ENCODE measurements around the gene CDH1.

Gene CDH1

GRCh38 chr16:68759062-68759461, 22.0 kb downstream of the CDH1 start:
- DNase-seq: no peak

DNA sequence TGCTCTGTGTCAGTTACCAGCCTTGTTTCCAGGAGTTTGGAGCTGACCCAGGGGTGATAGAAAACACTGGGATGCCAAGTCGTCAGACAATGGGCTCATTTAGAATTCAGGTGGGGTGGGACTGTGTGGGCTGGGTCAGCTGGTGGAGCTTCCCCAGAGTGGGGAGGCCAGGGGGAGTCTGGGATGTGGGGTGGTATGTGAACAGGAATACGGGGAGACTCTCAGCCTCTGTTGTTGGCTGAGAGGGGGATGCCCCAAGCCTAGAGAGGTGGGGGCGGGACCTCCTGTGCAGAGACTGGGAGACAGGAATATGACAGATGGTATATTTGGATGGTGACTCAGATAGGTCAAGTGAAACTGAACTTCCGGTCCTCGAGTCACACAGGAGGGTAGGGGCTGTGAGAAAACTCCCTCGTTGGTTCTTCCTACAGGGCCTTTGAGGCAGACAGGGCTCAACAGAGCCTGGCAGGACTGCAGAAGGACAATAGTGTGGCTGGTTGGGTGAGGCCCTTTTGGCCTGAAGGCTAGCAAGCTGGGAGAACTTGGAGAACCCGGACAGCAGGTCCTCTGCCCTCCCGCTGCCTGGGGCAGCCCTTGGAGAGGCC, 23.7 kb downstream of the CDH1 start:
- peak in 48 of 56 donors; percentile 11 to 79 (median 52) for DNase-seq

GRCh38 chr16:68762996-68763756, 26.1 kb downstream of the CDH1 start:
- DNase-seq: peak in 9 of 56 donors; percentile 9 to 42 (median 15)

DNA sequence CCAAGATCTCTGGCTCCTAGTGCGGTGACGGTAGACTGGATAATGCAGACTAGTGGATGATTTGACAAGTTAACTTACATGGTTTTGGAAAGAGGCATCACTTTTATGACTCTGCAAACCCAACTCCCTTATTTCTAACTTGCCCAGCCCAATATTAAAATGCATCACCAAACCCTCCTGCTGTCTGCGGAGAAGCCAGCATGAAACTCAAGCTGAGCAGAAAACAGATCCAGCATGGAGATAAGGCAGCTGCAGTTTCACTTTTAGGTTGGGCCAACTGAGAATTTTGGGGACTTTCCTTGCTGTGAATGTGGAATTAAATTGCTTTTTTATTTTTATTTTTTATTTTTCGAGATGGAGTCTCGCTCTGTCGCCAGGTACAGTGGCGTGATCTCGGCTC, 27.8 kb downstream of the CDH1 start:
- no peak for DNase-seq

- DNase-seq: no peak
Measured at GRCh38 chr16:68767581-68767980, 30.5 kb downstream of the CDH1 start.

GRCh38 chr16:68768175-68768574, 31.1 kb downstream of the CDH1 start:
- DNase-seq: no peak

DNA sequence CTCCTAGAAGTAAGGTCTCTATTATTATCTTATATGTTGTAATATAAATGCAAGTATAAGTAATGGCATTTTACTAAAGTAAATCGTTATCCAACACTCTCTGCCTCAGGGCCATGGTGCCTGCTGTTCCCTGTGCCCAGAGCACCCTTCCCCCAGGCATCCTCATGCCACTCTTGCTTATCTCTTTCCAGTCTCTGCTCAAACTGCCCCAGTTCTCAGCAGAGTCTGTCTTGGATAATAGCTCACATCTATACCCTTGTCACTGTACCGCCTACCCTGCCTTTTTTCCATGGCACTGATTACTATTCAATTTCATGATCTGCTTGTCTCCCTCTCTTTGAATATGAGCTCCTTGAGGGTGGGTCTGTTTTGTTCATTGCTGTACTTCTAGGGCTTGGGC, 31.7 kb downstream of the CDH1 start:
- DNase-seq: no peak

GRCh38 chr16:68770671-68771070, 33.6 kb downstream of the CDH1 start:
- no peak for DNase-seq

DNA sequence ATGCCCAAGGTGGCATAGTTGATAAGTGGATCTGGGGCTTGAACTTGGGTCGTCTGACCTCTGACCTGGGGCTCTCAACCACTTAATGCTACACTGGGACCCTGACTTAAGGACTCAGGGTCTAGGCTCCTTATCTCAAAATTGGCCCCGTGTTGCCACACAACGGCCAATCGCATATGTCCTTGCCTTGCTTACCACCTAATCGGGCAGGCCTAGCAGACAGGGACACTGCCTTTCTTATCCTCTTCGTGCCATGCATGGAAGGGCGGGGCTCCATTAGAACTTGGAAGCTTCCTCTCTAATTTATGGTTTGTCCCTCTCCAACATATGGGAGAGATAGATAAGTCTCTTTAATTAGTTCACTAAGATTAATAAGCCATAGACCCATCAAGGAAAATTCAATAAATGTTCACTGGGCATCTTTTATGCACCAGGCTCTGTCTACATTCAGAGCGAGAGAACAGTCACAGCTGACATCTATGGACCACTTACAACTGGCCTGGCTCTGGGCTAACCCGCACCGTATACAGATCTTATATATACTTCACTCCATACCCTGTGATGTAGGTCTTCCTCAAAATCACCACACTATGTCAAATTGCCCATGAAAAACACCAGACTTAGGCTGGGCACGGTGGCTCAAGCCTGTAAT, 35.1 kb downstream of the CDH1 start:
- no peak for DNase-seq

GRCh38 chr16:68772871-68773270, 35.8 kb downstream of the CDH1 start:
- DNase-seq: no peak

DNA sequence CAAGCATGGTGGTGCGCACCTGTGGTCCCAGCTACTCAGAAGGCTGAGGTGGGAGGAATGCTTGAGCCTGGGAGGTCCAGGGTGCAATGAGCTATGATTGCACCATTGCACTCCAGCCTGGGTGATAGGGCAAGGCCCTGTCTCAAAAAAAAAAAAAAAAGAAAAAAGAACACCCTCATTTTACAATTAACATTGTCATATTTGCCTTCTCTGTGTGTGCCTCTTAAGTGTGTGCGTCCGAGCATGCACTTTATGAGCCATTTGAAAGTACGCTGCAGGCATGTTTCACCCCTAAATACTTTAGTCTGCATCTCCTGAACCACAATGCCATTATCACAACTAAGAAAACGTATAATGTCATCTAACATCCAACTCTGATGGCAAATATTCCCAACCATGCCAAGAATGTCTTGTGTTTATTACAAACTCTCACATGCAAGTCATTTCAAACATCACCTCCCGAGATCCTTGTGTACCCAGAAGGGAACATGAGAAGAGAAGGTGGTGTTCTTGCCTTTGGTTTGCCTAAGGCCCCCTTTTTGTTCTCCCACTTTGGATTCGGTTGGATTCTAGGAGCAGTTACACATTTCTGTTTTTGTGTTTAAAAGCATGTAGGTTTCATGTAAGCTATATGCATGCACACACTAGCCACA, 38.0 kb downstream of the CDH1 start:
- DNase-seq: no peak

- no peak for DNase-seq
Measured at GRCh38 chr16:68776821-68777485, 39.9 kb downstream of the CDH1 start.

DNA sequence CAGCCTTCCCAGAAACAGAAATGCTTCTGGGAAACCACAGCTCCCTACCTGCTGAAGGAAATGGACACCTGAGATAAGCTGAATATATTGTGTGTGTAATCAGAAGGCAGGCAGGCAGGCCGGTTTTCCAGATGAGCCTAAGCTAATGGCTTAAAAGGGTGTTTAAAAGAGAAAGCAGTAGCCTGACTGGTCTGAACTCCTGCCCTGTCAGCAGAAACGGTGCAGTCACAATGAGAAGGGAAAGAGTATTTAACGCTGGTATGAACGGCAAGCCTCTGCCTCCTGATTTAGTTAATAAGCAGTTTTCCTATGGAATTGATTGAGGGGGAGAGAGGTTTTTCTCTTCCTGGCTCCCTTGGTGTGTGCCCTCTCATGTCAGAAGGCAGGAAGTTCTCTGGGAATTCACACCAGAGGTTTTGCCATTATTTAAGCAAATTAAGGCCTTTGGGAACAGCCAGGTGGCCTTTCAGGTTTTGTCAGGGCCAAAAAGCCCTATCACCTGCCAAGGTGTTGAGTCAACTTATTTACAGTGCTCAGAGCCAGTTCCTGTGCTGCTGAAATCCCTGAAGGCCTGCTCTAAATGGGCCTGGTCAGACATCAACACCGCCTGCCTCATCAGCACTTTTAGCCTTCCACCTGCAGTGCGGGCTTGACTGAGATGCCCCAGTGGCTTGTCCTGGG, 41.6 kb downstream of the CDH1 start:
- DNase-seq: peak in 2 of 56 donors; percentile 14 to 18

GRCh38 chr16:68779891-68780290, 42.8 kb downstream of the CDH1 start:
- no peak for DNase-seq

DNA sequence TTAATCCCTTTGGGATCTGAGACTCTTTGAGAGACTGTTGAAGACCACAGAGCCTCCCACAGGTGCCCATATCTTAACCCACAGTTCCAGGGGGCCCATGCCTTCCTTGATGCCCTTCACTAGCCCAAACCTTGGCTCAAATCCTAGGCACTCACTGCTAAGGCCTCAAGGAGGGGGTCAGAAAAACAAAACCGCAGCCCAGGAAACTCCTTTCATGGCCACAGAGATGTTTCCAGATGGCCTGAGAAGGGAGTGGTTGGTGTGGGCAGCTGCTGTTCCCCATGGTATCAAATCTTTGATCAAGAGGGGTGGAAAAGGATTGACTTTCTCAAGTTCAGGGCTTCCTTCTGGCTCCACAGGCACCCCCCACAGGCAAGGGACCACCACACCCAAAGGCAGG, 44.7 kb downstream of the CDH1 start:
- no peak for DNase-seq

DNA sequence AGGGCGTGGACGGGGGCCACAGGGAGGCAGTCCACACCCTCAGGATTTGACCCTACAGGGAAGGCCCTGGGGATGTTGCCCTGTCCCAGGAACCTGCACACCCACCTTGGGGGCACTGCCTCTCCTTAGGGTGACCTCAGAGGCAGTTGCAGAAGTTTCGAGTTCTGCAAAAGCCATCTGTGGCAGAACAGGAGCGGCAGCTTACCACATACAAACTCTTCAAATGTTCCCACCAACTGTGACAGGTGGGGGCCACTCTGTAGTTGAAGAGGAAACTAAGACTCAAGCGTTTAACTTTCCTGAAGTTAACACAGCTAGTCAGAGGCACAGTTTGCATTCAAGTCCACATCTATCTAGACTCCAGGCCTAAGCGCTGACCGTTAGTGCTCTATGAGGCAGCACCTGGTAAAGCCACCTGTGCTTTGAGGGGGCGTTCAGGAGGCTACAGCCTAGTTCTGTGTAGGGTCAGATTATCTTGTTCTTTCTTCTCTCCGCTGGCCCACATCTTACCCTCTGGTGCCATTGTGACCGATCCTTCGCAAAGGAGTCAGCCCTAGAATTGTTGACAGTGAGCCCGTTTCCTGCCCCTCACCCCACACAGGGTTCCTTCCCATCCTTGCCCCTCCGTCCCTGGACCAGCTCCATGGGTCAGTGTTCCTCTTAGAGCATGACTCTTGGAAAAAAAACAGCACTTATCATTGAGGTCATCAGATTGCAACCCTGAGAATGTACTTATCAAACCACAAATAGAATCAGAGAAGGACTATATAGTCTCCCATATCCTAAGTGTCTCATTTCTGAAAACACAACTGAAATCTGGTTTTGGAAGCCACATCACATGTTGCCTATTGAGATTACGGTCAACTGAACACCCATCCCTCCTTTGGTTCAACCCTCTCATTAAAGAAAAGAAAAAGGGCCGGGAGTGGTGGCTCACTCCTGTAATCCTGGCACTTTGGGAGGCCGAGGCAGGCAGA, 45.4 kb downstream of the CDH1 start:
- no peak for DNase-seq

- peak in 26 of 56 donors; percentile 9 to 55 (median 30) for DNase-seq
Measured at GRCh38 chr16:68784226-68784625, 47.1 kb downstream of the CDH1 start.

GRCh38 chr16:68784721-68785120, 47.6 kb downstream of the CDH1 start:
- no peak for DNase-seq

GRCh38 chr16:68785715-68786114, 48.6 kb downstream of the CDH1 start:
- peak in 1 of 56 donors; percentile 18 for DNase-seq

All from nucleus accumbens (tissue), 56 donors.